Immature natural killer cell (primary cell): Measurements from ENCODE around the gene CCNJ. TPM values are rescaled to one million over a fixed set of nuclear protein-coding genes. Genes with fewer than 3 reads are reported as not detected.
A peak's percentile ranks its signal among the peaks of the same experiment; 100 is the strongest.
"Not testable (repeated sequence)": the region's sequence is repeated elsewhere in the genome, so short reads cannot be mapped to it uniquely, and the experiment has no call there.

ENCODE experiments used
- DNase-seq, 3 donors: peaks; one replicate each; pipeline ENCODE4 v3.0.0; 2022; ENCODE audit warnings: mixed read lengths in 1 of 3
- H3K27ac Mint-ChIP-seq, 6 donors: one replicate each; pipeline ENCODE4 v1.8.0; 2020; ENCODE audit warnings: mixed read lengths in 6 of 6, mild to moderate bottlenecking in 5 of 6, inconsistent platforms in 4 of 6, moderate library complexity in 3 of 6
- H3K27me3 Mint-ChIP-seq, 3 donors: one replicate each; pipeline ENCODE4 v1.8.0; 2020 to 2021; ENCODE audit warnings: low read depth in 3 of 3, mild to moderate bottlenecking in 3 of 3, mixed read lengths in 3 of 3, moderate library complexity in 3 of 3, inconsistent platforms in 1 of 3
- H3K36me3 Mint-ChIP-seq, 3 donors: one replicate each; pipeline ENCODE4 v1.8.0; 2020; ENCODE audit warnings: mixed read lengths in 3 of 3, inconsistent platforms in 2 of 3, mild to moderate bottlenecking in 2 of 3
- H3K4me1 Mint-ChIP-seq, 2 donors: one replicate each; pipeline ENCODE4 v1.8.0; 2020; ENCODE audit warnings: inconsistent platforms in 2 of 2, mild to moderate bottlenecking in 2 of 2, mixed read lengths in 2 of 2, moderate library complexity in 1 of 2
- H3K4me3 Mint-ChIP-seq, 5 donors: one replicate each; pipeline ENCODE4 v1.8.0; 2020; ENCODE audit warnings: mild to moderate bottlenecking in 5 of 5, mixed read lengths in 5 of 5, inconsistent platforms in 3 of 5, moderate library complexity in 3 of 5
- H3K9me3 Mint-ChIP-seq, 6 donors: one replicate each; pipeline ENCODE4 v1.8.0; 2020; ENCODE audit warnings: mild to moderate bottlenecking in 6 of 6, mixed read lengths in 6 of 6, inconsistent platforms in 4 of 6, moderate library complexity in 3 of 6
- polyA plus RNA-seq, 3 donors: library from polyadenylated mRNA; unstranded; fragments of 300-500 nt; fragmentation: Illumina TruSeq; gene quantifications; one replicate each; pipeline ENCODE4 v1.2.3, GENCODE V29; 2021

The CCNJ gene
- polyA plus RNA-seq, 3 donors from 2014 or later, result 0.33 to 0.83 TPM; not detected in 1

DNA sequence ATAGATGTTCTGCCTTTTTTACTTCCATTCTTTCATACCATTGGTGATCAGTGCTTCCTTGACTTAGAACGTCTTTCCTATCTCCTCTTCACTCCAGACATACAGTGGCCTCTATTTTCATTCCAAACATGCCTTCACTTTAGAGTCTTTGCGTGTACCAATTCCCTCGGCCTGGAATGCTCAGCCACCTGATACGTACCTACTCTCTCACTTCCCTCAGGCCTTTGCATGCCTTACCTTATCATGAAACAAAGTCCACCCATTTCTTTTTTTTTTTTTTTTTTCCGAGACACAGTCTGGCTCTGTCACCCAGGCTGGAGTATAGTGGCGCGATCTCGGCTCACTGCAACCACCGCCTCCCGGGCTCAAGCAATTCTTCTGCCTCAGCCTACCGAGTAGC, 2.2 kb upstream of the CCNJ start:
- no peaks in the 10 kb centered on the region for H3K9me3 Mint-ChIP-seq
- H3K4me3 Mint-ChIP-seq, result no peak overlapping the region
- DNase-seq, result no peak
- peaks cover 23 to 30% of the 10 kb centered on the region in 2 donors for H3K4me1 Mint-ChIP-seq
- H3K27me3 Mint-ChIP-seq, result peaks cover 0 to 7% (median 4%) of the 10 kb centered on the region in 3 donors
- no peak overlapping the region for H3K27ac Mint-ChIP-seq
- H3K36me3 Mint-ChIP-seq, result peaks cover 0 to 10% (median 0%) of the 10 kb centered on the region in 3 donors

DNA sequence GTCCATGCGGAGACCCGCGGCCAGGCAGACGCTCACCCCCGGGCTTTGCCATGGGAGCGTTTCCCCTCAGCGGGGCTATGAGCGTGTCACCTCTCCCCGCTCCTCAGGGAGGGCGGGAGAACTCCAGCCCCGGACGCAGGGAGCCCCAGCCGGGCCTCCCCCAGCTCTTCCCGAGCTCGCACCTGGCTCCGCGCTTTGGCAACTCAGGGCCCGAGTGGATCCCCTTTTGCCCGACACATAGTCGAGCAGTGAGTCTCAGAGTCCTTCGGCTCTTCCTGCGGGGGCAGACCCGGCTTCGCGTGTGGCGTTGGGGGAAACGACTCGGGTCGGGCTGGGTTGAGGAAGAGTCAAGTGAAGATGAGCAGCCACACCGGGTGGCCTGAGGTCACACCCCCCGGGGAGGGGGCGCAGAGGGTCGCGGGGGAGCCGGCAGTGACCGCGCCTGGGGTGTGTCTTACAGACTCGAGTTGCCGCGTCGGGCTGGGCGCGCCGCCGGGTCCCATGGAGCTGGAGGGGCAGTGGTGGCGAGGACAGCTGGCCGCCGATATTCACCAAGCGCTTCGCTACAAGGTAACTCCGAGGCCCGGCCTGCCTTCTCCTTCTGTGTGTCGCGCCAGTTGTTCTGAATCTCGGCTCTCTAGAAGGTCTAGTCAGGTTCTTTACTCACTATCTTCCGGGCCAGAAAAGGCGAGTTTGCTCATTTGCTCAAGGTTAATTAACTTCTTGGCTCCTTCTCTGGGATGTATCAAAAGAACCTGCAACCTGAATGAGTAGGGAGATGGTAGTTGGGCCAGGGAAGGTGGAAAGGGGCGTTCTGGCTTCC, 721 bp downstream of the CCNJ start:
- H3K9me3 Mint-ChIP-seq, result no peaks in the 10 kb centered on the region
- peaks cover 33 to 39% of the 10 kb centered on the region in 2 donors for H3K4me1 Mint-ChIP-seq
- H3K4me3 Mint-ChIP-seq, result peak overlapping the region; percentile 86 to 93 (median 91)
- DNase-seq, result peak in 2 of 3 donors; percentile 47 to 49
- peaks cover 0 to 4% (median 0%) of the 10 kb centered on the region in 3 donors for H3K27me3 Mint-ChIP-seq
- H3K36me3 Mint-ChIP-seq, result peaks cover 0 to 14% (median 3%) of the 10 kb centered on the region in 3 donors
- H3K27ac Mint-ChIP-seq, result peak overlapping the region; percentile 69 to 92 (median 82)

DNA sequence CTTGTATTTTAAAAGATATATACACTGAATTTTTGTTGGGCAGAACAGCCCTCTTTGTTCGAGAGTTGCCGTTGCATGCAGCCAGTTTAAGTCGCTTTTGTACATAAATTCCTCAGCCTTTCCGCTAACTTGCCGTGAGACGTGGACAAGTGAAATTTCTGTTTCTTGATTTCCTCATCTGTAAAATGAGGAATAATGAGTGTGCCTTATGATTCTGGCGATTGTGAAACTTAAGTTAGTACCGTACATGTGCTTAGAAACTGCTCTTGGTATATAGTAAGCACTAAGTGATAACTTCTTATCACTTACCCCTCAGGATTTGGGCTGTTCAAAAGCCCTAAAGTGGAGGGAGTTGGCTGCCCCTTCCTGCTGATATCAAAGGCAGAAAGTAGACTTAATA, 1.4 kb downstream of the CCNJ start:
- Mint-ChIP-seq H3K4me3 (peak overlapping the region; percentile 86 to 93 (median 91)), H3K9me3 (no peaks in the 10 kb centered on the region), H3K27me3 (peaks cover 0 to 4% (median 0%) of the 10 kb centered on the region in 3 donors), H3K4me1 (peaks cover 37 to 39% of the 10 kb centered on the region in 2 donors), H3K36me3 (peaks cover 0 to 18% (median 3%) of the 10 kb centered on the region in 3 donors), H3K27ac (peak overlapping the region; percentile 69 to 92 (median 82))
- DNase-seq, result no peak

DNA sequence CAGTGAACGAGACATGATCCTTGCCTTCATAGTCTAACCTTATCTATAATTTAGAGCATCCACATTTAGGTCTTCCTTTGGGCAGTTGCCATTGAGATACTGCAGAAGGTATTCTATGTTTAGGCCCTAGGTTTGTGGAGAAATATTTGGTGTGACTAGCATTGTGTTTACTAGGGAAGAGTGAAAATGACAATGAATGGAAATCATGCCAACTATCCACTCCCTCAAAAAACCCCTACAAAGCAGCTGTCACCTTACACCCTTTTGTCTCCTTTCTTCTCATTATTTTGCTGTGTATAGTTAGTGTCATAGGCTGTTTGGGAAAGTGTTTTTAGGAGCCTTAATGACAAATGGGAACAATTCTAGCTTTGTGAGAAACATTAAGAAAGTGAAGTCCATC, 3.2 kb downstream of the CCNJ start:
- H3K36me3 Mint-ChIP-seq, result peaks cover 0 to 19% (median 3%) of the 10 kb centered on the region in 3 donors

DNA sequence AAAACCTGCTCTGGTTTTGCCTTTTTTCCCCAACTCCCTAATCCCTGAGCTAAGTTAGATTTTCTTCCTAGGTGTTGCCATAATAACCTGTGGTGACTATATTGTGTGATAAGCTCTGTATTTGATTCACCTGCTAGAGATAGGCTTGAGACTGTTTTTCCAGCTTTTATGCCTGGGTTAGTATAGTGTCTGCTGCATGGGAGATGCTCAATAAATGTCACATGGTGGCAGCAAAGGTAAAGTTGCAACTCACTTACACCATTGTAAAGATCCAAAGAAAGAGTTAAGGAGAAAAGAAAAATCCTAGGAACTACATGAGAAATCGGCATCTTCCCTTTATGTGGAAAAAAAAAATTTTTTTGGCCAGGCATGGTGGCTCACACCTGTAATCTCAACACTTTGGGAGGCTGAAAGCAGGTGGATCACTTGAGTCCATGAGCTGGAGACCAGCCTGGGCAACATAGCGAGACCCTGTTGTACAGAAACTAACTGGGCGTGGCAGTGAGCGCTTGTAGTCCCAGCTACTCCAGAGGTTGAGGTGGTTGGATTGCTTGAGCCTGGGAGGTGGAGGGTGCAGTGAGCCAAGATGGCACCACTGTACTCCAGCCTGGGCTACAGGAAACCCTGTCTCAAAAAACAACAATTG, 3.7 kb downstream of the CCNJ start:
- Mint-ChIP-seq H3K27ac (no peak overlapping the region), H3K36me3 (peaks cover 0 to 19% (median 8%) of the 10 kb centered on the region in 3 donors), H3K4me3 (no peak overlapping the region), H3K27me3 (peaks cover 0 to 4% (median 2%) of the 10 kb centered on the region in 3 donors), H3K4me1 (peaks cover 38 to 39% of the 10 kb centered on the region in 2 donors), H3K9me3 (no peaks in the 10 kb centered on the region)
- no peak for DNase-seq

More for the DNA sequence above, 3.2 kb downstream of the CCNJ start:
- DNase-seq, result no peak
- Mint-ChIP-seq H3K4me3 (no peak overlapping the region), H3K9me3 (no peaks in the 10 kb centered on the region), H3K27me3 (peaks cover 0 to 4% (median 0%) of the 10 kb centered on the region in 3 donors), H3K4me1 (peaks cover 37 to 39% of the 10 kb centered on the region in 2 donors), H3K27ac (no peak overlapping the region)

DNA sequence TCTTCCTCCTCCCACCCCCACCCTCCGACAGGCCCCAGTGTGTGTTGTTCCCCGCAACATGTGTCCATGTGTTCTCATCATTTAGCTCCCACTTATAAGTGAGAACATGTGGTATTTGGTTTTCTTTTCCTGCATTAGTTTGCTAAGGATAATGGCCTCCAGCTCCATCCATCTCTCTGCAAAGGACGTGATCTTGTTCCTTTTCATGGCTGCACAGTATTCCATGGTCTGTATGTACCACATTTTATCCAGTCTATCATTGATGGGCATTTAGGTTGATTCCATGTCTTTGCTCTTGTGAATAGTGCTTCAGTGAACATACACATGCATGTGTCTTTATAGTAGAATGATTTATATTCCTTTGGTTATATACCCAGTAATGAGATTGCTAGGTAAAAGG, 4.5 kb downstream of the CCNJ start:
- not testable (repeated sequence) for DNase-seq, H3K27me3 Mint-ChIP-seq, H3K9me3 Mint-ChIP-seq, H3K4me3 Mint-ChIP-seq, H3K27ac Mint-ChIP-seq
- Mint-ChIP-seq H3K4me1 (peaks cover 32 to 36% of the 10 kb centered on the region in 2 donors), H3K36me3 (peaks cover 0 to 19% (median 8%) of the 10 kb centered on the region in 3 donors)

DNA sequence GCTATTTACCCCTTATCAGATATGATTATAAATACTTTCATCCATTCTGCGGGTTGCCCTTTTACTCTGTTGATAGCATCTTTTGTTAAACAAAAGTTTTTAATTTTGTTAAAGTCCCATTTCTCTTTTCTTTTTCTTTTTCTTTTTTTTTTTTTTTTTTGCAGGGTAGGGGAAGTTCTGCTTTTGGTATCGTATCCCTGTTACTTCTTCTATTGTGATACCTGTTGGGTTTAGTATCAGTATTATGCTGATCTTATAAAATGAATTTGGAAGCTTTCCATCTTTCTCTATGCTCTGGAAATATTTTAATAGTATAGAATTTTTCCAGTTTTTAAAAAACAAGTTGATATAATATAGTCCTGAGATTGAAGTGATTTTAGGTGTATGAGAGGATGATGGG, 6.0 kb downstream of the CCNJ start:
- Mint-ChIP-seq H3K4me3 (no peak overlapping the region), H3K27ac (no peak overlapping the region), H3K36me3 (peaks cover 0 to 19% (median 8%) of the 10 kb centered on the region in 3 donors), H3K9me3 (no peaks in the 10 kb centered on the region), H3K4me1 (peaks cover 27 to 33% of the 10 kb centered on the region in 2 donors), H3K27me3 (peaks cover 0 to 2% (median 0%) of the 10 kb centered on the region in 3 donors)
- no peak for DNase-seq

DNA sequence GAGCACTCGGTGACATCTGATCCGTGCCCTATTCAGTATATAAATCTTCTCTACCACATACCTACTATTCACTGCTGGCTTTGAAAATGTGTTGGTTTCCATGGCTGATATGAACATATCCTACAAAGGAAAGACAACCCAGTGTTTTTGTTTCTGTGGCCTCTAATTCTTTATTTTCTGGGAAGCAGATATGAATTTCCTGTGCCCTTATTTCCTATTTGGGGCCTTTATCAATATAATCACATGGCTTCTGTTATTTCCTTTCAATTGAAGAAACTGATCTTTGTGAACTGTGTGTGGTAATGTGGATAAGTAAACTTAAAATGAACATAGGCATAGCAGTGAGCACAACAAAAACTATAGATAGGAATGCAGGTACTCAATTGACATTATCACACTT, 10.6 kb downstream of the CCNJ start:
- no peak for DNase-seq
- peaks cover 17 to 32% (median 23%) of the 10 kb centered on the region in 3 donors for H3K36me3 Mint-ChIP-seq

DNA sequence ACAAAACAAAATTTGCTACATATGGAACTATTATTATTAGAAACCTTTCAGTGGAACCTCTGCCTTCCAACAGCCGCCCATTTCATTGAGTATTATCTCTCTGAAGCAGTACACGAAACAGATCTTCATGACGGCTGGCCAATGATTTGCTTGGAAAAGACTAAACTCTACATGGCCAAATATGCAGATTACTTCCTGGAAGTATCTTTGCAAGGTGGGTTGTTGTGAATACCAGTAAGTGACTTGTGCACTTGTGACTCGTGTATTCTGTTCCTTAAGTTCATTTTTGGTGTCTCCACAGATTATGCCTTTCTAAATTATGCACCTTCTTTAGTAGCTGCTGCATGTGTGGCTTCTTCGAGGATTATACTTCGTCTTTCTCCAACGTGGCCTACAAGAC, 13.4 kb downstream of the CCNJ start:
- H3K36me3 Mint-ChIP-seq, result peaks cover 21 to 38% (median 22%) of the 10 kb centered on the region in 3 donors
- no peak overlapping the region for H3K27ac Mint-ChIP-seq
- peaks cover 0 to 2% (median 0%) of the 10 kb centered on the region in 3 donors for H3K27me3 Mint-ChIP-seq

More for the DNA sequence above, 10.6 kb downstream of the CCNJ start:
- peaks cover 0 to 9% of the 10 kb centered on the region in 2 donors for H3K4me1 Mint-ChIP-seq
- H3K4me3 Mint-ChIP-seq, result no peak overlapping the region
- peaks cover 0 to 2% (median 0%) of the 10 kb centered on the region in 3 donors for H3K27me3 Mint-ChIP-seq
- H3K27ac Mint-ChIP-seq, result no peak overlapping the region
- no peaks in the 10 kb centered on the region for H3K9me3 Mint-ChIP-seq

DNA sequence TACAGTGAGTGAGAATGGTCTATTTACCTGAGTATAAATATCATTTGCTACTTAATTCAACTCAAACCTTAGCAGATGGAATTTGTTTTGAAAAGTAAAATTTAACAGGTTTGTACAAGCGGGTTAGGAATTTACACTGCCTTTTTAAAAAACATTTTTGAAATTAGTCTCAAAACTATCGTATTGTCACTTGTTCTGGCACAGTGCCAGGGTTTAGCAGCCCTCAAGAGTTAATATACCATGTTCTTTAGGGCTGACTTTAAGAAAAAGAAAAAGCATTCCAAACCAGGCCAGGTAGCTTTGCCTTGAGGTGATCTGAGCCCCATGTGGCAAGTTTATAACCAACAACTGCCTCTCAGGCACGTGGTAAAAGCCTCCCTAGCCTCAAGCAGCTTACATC, 17.8 kb downstream of the CCNJ start:
- DNase-seq, result no peak
- Mint-ChIP-seq H3K4me1 (no peaks in the 10 kb centered on the region), H3K4me3 (no peak overlapping the region), H3K9me3 (no peaks in the 10 kb centered on the region), H3K27ac (no peak overlapping the region), H3K36me3 (peaks cover 24 to 43% (median 29%) of the 10 kb centered on the region in 3 donors), H3K27me3 (no peaks in the 10 kb centered on the region)

More for the DNA sequence above, 13.4 kb downstream of the CCNJ start:
- no peaks in the 10 kb centered on the region for H3K9me3 Mint-ChIP-seq
- no peak for DNase-seq
- peaks cover 0 to 5% of the 10 kb centered on the region in 2 donors for H3K4me1 Mint-ChIP-seq
- H3K4me3 Mint-ChIP-seq, result no peak overlapping the region

DNA sequence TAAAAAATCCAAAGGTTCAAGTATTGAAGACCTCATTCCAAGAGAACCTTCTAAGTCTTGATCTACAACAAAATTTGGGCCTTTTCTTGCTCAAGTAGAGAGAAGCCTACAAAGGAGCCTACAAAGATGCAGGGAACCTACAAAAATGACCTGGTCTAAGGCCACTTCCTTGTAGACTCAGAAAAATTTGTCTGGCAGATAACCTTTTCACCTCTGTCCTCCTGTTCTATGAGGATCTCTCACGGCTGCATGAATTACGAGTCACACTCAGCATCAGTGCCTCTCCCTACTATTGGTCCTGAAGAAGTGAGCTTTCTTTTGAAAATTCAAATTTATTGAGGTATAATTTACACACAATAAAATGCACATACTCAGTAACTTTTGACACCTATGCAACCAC, 29.3 kb downstream of the CCNJ start:
- Mint-ChIP-seq H3K4me3 (no peak overlapping the region), H3K36me3 (peaks cover 7 to 19% (median 15%) of the 10 kb centered on the region in 3 donors), H3K4me1 (no peaks in the 10 kb centered on the region), H3K27me3 (peaks cover 0 to 3% (median 1%) of the 10 kb centered on the region in 3 donors), H3K27ac (no peak overlapping the region), H3K9me3 (no peaks in the 10 kb centered on the region)
- no peak for DNase-seq

DNA sequence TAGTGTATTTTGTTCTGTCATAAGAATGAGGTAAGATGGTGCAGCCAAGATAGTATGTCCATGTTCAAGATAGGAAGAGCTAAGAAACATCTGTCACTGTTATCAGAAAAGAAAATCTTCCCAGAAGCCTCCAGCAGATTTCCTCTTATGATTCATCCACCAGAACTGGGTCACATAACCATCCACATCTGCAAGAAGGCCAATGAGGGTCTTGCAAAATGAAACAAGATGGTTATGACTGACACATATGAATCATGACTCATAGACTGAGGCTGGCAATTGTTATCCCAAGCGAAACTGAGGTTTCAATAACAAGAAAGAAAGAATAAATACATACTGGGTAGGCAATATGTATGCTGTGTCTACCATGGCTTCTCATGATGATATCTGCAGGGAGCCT, 30.3 kb downstream of the CCNJ start:
- Mint-ChIP-seq H3K4me1 (no peaks in the 10 kb centered on the region), H3K9me3 (no peaks in the 10 kb centered on the region), H3K27me3 (peaks cover 0 to 3% (median 2%) of the 10 kb centered on the region in 3 donors), H3K27ac (no peak overlapping the region), H3K4me3 (no peak overlapping the region), H3K36me3 (peaks cover 7 to 22% (median 18%) of the 10 kb centered on the region in 3 donors)
- no peak for DNase-seq

DNA sequence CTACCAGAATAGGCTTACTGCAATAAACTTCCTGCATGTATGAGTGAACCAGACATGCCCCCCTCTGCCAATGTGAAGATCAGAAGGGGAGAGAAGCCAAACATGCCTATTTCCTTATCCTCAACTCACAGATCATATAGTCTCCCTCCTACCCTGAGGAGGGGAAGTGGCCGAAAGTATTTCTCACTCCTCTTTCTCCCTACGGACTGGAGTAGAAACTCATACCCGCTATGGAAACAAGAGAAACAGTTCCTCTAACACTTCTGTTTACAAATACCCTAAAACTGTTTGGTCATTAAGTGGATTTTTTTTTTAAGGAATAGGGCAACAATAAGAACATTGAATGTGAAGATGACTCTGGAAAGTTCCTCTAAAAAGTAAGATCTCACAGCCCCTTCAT, 31.4 kb downstream of the CCNJ start:
- Mint-ChIP-seq H3K9me3 (no peaks in the 10 kb centered on the region), H3K27ac (no peak overlapping the region), H3K4me3 (no peak overlapping the region), H3K36me3 (peaks cover 13 to 32% (median 27%) of the 10 kb centered on the region in 3 donors), H3K4me1 (no peaks in the 10 kb centered on the region), H3K27me3 (peaks cover 0 to 3% (median 2%) of the 10 kb centered on the region in 3 donors)
- no peak for DNase-seq

DNA sequence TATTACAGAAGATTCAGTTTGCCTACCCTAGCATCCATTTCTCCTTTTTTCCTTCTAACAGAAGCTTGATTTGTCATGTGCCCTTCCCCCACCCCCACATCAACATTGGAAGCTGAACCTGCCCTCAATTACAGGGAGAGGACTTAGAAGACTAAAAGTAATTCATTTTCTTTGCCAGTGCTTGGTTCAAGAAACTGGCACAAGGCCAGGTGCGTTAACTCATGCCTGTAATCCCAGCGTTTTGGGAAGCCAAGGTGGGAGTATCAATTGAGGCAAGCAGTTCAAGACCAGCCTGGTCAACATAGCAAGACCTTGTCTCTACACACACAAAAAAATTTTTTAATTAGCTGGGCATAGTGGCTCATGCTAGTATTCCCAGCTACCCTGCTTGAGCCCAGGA, 32.6 kb downstream of the CCNJ start:
- Mint-ChIP-seq H3K4me3 (no peak overlapping the region), H3K36me3 (peaks cover 21 to 40% (median 34%) of the 10 kb centered on the region in 3 donors), H3K4me1 (no peaks in the 10 kb centered on the region), H3K27ac (no peak overlapping the region), H3K27me3 (peaks cover 0 to 3% (median 2%) of the 10 kb centered on the region in 3 donors), H3K9me3 (no peaks in the 10 kb centered on the region)
- no peak for DNase-seq
